Melanocyte of skin (primary cell): ENCODE data around the gene TBC1D19. TPM values are rescaled to one million over a fixed set of nuclear protein-coding genes. Genes with fewer than 3 reads are reported as not detected.

Experiments used
- small RNA-seq, 2 donors: library from RNA; depleted of rRNA; stranded (forward); fragments of <200 nt; gene quantifications; one replicate each; pipeline ENCODE3, GENCODE V24; 2012
- total RNA-seq, 2 donors: library from RNA; depleted of rRNA; stranded (reverse); fragments of >200 nt; gene quantifications; 2 replicates each; pipeline ENCODE4 v1.2.3, GENCODE V29; 2012

The TBC1D19 gene
- total RNA-seq, result 10 to 100 TPM; 22.6 to 25.5 TPM

DNA sequence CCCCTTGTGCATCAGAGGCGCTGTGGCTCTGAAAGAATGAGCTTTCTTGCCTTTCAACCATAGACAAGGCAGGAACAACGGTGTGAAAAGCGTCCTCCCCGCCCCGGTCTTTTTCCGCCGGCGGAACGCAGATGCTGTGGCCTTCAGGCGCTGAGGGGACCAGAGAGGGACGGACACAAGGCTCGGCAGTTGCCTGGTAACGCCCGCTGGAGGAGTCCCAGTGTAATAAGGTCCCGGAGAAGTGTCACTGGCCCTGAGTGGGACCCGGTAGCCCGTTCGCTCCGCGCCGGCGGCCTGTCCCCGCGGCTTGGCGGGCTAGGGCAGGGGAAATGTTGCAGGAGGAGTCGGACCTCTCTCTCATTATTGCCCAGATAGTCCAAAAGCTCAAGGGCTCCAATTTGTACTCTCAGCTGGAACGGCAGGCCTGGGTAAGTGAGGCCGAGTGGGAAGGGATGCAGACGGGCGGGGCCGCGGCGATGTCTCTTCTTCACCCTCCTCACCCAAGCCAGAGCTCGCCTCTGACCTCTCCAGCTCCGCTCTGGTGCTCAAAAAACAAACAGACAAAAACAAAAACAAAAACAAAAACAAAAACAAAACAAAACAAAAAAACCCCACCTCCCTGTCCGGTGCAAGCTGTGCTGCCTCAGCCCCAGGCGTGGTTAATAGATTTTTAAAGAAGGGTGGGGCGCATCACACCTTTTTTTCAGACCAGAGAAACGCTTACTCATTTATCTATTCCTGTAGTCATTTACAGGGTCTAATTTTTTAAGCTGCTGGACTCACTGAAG is at the start of gene TBC1D19:
Gene TBC1D19 (plus strand): TSS at position 220 of the 788 bp plus-strand sequence. CDS start 110 bp downstream, at position 330.

Small RNA genes lying within 50 kb of the gene (small RNA-seq; reads per million reads assigned to genes)
- gene RF00284, result 0 to 0.09 reads per million in 2 donors

Other genes with a start within 250 kb of the TBC1D19 start
- gene CCKAR, start 93.6 kb upstream of the TBC1D19 start, total RNA-seq, result not detected